NCI-H2196 treated with DMSO at 0.1 percent for 48 hours (cell line): ENCODE results near the gene PPP4R3C.
"Not testable (repeated sequence)": the region's sequence is repeated elsewhere in the genome, so short reads cannot be mapped to it uniquely, and the experiment has no call there.

ENCODE experiments used
- DNase-seq: peaks from one replicate; lab custom pipeline; 2025; ENCODE audit not compliant: unreplicated experiment; lab: John Stamatoyannopoulos, UW

The PPP4R3C gene

GRCh38 chrX:27463187-27463586 lies at the start of gene PPP4R3C:
PPP4R3C (minus strand) TSS chrX:27463341; CDS start chrX:27463296, 45 bp downstream.
- no peak for DNase-seq

- DNase-seq: no peak
Measured at GRCh38 chrX:27491397-27491796, 28.3 kb upstream of the PPP4R3C start.

DNA sequence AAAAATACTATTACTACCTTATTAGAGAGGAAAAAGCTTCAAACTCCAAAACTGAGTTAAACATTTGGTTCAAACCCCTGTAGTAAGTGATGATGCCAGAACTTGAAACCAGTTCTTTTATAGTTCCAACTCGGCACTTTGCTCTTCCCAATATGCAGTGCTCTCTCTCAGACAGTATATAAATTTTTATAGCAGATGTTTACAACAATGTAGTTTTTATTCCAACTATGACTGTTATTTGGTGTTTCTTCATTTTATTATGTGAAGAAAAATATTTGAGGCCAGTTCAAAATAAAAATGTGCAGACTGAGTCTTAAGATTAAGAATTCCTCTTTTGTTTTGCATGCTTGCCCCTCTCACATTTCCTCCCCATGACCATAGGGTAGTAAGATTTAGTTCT lies 2.9 kb upstream of the PPP4R3C start:
- no peak for DNase-seq

GRCh38 chrX:27465036-27465435 lies 1.9 kb upstream of the PPP4R3C start:
- no peak for DNase-seq

- DNase-seq: not testable (repeated sequence)
Measured at GRCh38 chrX:27459129-27459528, 4.0 kb downstream of the PPP4R3C start.

DNA sequence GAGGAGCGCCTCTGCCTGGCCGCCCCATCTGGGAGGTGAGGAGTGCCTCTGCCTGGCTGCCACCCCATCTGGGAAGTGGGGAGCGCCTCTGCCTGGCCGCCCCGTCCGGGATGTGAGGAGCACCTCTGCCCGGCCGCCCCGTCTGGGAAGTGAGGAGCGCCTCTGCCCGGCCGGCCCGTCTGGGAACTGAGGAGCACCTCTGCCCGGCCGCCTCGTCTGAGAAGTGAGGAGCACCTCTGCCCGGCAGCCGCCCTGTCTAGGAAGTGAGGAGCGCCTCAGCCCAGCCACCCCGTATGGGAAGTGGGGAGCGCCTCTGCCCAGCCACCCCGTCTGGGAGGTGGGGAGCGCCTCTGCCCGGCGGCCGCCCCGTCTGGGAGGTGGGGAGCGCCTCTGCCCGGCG lies 4.6 kb downstream of the PPP4R3C start:
- DNase-seq: not testable (repeated sequence)

GRCh38 chrX:27451324-27451723 lies 11.8 kb downstream of the PPP4R3C start:
- no peak for DNase-seq

DNA sequence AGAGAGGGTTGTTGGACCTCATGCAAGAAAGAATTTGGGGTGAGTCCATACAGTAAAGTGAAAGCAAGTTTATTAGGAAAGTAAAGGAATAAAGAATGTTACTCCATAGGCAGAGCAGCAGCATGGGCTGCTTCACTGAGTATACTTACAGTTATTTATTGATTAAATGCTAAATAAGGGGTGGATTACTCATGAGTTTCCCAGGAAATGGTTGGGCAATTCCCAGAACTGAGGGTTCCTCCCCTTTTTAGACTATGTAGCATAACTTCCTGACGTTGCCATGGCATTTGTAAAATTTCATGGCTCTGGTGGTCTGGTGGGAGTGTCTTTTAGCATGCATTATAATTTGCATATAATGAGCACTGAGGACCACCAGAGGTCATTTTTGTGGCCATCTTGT lies 16.7 kb downstream of the PPP4R3C start:
- no peak for DNase-seq

DNA sequence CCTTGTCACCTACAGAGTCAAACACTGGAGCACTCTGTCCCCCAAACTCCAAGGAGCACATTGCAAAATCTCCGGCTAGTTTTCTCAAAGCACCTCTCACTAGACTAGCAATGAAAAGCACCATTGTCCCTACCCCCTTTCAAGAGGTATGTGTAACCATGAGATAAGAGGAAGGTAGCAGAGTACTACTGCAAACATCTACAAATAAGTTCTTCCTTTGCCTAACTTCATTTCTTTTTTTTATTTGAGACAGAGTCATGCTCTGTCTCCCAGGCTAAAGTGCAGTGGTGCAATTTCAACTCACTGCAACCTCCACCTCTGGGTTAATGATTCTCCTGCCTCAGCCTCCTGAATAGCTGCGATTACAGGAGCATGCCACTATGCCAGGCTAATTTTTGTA lies 17.7 kb downstream of the PPP4R3C start:
- no peak for DNase-seq

GRCh38 chrX:27444093-27444908 lies 18.8 kb downstream of the PPP4R3C start:
- DNase-seq: no peak

DNA sequence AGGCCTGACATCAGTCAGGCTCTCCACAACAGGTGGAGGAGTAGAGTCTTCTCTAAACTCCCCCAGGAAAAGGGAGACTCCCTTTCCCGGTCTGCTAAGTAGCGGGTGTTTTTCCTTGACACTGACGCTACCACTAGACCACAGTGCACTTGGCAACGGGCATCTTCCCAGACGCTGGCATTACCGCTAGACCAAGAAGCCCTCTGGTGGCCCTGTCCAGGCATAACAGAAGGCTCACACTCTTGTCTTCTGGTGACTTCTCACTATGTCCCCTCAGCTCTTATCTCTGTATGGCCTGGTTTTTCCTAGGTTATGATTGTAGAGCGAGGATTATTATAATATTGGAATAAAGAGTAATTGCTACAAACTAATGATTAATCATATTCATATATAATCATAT lies 20.7 kb downstream of the PPP4R3C start:
- not testable (repeated sequence) for DNase-seq

DNA sequence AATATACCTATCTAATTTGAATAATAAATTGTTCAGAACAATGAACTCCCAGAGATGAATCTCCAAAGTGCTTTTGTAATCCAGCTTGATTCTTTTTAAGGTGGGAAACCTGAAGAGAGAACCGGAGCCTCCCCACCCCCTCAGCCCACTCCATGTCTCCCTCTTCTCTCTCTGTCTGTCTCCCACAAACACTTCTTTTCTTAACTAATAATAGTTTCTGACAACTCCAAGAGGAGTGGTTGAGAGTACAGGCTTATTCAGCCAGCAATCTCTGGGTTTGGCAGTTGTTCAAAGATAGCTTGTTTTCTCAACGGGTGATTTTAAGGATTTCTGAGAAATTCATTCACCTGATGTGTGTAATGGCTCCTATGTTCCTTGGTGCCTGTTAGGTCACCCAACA lies 23.4 kb downstream of the PPP4R3C start:
- DNase-seq: no peak

DNA sequence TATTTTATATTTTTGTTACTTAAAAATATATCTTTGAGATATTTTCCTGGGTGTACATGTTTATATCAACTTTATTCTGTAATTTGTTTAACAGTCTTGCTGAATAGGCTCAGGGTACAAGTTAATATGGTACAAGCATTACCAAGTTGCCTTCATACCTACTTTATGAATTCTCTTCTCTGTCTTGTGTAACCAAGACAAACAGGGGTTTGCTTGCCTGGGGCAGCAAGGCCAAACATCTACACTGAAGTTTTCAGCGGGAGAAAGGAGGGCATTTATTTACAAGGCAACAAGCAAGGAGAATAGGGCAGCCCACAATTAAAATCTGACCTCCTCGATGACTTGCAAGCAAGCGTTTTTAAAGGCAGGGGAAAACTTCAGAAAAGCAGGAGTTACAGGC lies 24.2 kb downstream of the PPP4R3C start:
- no peak for DNase-seq

DNA sequence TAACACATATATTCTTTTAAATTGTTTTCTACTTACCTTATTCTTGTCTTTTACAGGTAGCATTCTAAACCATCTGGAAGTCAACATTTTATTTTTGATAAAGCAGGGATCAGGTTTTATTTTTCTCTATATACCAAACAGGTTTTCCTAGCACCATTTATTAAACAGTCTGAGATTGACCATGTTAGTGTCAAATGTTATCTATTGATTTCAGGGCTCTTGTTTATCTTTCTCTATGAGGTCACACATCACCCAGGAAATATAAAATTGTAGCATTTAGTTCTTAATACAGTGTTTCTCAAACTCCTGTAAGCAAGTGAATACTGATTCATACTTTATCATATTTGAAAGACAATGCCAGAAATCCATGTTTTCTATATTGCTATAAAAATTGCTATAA lies 28.1 kb downstream of the PPP4R3C start:
- no peak for DNase-seq
